ENCODE data around the gene SLC15A3. TPM values are rescaled to one million over a fixed set of nuclear protein-coding genes. Genes with fewer than 3 reads are reported as not detected.
A peak's percentile ranks its signal among the peaks of the same experiment; 100 is the strongest.

The SLC15A3 gene
- total and polyA plus RNA-seq, 4 donors: 9.0 to 20.9 (median 16.3) TPM

- Histone ChIP-seq H3K4me3 (ENCODE audit: low read depth in 1 of 3, low read length in 3 of 3) (peak overlapping the region in 1 of 3 donors; percentile 67), H3K36me3 (ENCODE audit: control insufficient read depth in 4 of 4, insufficient read depth in 3 of 4, low read depth in 1 of 4, low read length in 3 of 4) (peaks cover 8 to 28% (median 13%) of the 10 kb centered on the region in 4 donors), H3K27me3 (ENCODE audit: control insufficient read depth in 4 of 4, insufficient read depth in 4 of 4, low read length in 3 of 4) (peaks cover 0 to 6% (median 0%) of the 10 kb centered on the region in 4 donors), H3K9ac (ENCODE audit: low read depth in 1 of 2, low read length in 2 of 2) (no peak overlapping the region), H3K4me1 (ENCODE audit: control insufficient read depth in 4 of 4, insufficient read depth in 4 of 4, low read length in 3 of 4) (peaks cover 5 to 13% (median 5%) of the 10 kb centered on the region in 4 donors), H3K9me3 (ENCODE audit: control insufficient read depth in 4 of 4, low read length in 3 of 4) (no peaks in the 10 kb centered on the region), H3K27ac (ENCODE audit: low read depth in 1 of 2, low read length in 2 of 2) (no peak overlapping the region)
- TF ChIP-seq HNF4A (conservative IDR thresholded peaks at IDR 0.05) (no peak), GABPA (IDR thresholded peaks at IDR 0.05 in 1 of 2, conservative IDR thresholded peaks at IDR 0.05 in 1 of 2) (no peak), ATF3 (IDR thresholded peaks at IDR 0.05) (no peak), REST (IDR thresholded peaks at IDR 0.05) (no peak), RXRA (IDR thresholded peaks at IDR 0.05) (no peak), FOXA1 (IDR thresholded peaks at IDR 0.05) (no peak), NR2F2 (IDR thresholded peaks at IDR 0.05) (no peak), SP1 (IDR thresholded peaks at IDR 0.05) (no peak), CTCF (IDR thresholded peaks at IDR 0.05; ENCODE audit: low read depth, low read length, missing input control) (no peak), YY1 (IDR thresholded peaks at IDR 0.05) (no peak), HNF4G (IDR thresholded peaks at IDR 0.05) (no peak), JUND (IDR thresholded peaks at IDR 0.05) (no peak), MAX (IDR thresholded peaks at IDR 0.05) (no peak), TAF1 (conservative IDR thresholded peaks at IDR 0.05) (no peak), ZBTB33 (IDR thresholded peaks at IDR 0.05) (no peak), EGR1 (IDR thresholded peaks at IDR 0.05; ENCODE audit: low read depth in 2 of 2) (no peak), RAD21 (IDR thresholded peaks at IDR 0.05) (no peak)
- no peak for DNase-seq (ENCODE audit: low spot score)
- 7% methylated on average over 35 of the region's 35 CpGs for WGBS
These were observed 26.8 kb downstream of the SLC15A3 start for GRCh38 chr11:60924906-60925853.
